Left renal pelvis (tissue), 4 donors: Measurements from ENCODE around the gene BCOR. TPM values are rescaled to one million over a fixed set of nuclear protein-coding genes. Genes with fewer than 3 reads are reported as not detected.

Experiments used
- DNase-seq, 4 donors: peaks; one replicate each; pipeline ENCODE4 v3.0.0-alpha.2; 2013; ENCODE audit warnings: low read depth in 4 of 4, low spot score in 3 of 4
- polyA plus RNA-seq, 4 donors: library from polyadenylated mRNA; unstranded; fragments of 120-200 nt; gene quantifications; one replicate each; pipeline ENCODE4 v1.2.1, GENCODE V29; 2013; ENCODE audit not compliant: insufficient read length in 4 of 4

BCOR gene
- polyA plus RNA-seq, 4 donors = 48.9 to 63.3 (median 52.8) TPM

DNA sequence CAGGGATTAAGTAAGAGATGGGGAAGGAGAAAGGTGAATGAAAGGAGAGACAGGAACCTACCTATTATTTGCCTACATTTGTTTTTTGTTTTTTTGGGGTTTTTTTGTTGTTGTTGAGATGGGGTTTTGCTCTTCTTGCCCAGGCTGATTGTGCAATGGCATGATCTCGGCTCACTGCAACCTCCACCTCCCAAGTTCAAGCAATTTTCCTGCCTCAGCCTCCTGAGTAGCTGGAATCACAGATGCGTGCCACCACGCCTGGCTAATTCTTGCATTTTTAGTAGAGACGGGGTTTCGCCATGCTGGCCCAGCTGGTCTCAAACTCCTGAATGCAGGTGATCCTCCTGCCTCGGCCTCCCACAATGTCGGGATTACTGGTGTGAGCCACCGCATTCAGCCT is 57.9 kb downstream of the BCOR start:
- no peak for DNase-seq

DNA sequence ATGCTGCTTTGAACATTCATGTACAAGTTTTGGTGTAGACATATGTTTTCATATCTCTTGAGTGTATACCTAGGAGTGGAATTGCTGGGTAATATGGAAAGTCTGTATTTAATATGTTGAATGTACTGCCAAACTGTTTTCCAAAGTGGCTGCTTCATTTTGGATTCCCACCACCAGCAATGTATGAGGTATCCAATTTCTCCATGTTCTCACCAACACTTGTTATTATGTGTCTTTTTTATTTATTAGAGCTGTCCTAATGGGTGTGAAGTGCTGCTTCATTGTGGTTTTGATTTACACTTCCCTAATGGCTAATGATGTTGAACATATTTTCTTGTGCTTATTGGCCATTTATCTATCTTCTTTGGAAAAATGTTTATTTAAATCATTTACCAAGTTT is 60.4 kb downstream of the BCOR start:
- DNase-seq = no peak

DNA sequence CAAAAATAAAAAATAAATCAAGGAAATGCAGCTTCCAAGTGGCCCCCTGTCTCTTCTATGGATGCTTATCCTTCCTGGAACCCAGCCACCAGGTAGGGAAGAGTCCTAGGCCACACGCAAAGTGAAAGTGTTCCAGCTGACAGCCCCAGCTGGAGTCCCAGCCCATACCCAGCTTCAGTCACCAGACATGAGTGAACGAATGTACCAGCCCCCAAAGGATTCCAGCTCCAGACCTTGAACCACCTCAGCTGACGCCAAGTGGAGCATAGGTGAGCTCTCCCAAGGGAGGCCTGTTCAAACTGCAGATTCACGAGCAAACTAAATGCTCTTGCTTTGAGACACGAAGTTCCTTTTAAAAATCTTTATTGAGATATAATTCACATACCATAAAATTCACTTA is 62.0 kb downstream of the BCOR start:
- DNase-seq = no peak

DNA sequence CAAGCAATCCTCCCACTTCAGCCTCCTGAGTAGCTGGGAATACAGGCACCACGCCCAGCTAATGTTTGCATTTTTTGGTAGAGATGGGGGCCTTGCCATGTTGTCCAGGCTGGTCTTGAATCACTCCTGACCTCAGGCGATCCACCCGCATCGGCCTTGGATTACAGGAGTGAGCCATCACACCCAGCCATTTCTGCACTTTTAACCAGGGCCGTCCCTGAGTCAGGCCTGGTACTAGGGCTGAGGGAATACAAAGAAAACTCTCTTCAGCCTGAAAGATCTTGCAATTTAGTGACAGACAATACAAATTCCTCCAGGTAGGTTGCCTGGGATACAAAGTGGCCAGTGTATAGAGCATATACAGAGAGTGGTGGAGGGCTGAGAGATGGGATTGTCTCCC is 65.8 kb downstream of the BCOR start:
- no peak for DNase-seq

DNA sequence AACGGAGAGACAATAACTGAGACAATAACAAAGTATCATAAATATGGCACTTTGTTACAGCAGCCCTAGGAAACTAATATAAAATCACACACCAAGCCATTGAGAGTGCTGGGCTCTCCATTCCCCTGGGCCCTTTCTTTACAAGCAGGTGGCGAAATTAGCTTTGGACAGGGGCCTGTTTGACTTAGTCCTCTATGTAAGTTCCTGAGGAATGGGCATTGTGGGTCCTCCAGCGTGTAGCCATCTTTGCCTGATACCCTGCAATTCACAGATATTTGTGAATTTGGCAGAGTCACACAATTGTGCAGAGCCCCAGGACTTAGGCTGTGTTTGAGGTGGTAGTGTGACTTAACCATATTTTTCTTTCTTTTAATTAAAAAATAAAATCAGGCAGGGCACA is 67.6 kb downstream of the BCOR start:
- no peak for DNase-seq

DNA sequence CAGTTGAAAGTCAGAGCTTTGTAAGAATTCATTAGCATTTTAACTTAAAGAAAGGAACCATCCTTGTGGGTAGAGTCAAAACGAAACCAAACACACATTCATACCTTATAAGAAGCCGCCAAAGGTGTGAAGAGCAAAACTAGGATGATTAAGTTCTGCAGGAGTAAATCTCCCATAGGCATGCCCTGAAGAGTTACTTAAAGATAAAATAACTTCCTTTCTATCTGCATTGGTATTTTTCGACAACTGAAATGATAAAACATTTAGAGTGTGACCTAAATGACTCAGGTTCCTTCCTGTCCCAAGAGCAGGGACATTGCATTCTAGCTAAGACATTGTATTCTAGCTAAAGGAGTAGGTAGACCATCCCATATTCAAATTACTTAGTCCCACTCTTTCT is 75.3 kb downstream of the BCOR start:
- no peak for DNase-seq

DNA sequence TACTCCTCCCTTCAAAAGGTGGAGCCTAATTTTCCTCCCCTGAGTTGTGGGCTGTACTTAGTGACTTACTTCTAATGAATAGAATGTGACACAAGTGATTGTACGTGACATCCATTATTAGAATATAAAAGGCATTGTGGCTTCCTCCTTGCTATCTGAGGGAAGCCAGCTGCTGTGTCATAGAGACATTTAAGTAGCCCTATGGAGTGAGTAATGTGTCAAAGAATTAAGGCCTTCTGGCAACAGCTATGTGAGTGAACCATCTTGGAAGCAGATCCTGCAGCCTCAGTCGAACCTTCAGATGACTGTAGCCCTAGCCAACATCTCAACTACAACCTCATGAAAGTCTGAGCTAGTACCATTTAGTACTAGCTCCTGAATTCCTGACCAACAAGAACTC is 76.1 kb downstream of the BCOR start:
- DNase-seq = no peak

DNA sequence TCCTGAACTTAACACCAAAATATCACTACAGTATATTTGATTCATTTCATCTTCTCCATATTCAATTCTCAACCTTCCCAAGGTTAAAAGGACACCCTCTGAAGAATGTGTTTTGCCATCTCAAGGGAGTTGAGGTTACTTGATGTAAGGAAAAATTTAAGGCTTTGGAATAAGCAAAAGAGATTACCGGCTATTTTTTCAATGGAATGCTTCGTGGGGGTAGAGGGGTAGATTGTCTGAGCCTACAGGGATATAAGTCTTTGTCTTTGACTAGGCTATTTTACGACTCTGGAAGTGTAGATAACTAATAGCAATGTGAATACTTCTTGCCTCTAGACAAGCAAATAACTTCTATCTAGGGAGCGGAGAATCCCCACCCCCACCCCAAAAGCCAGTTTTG is 78.2 kb downstream of the BCOR start:
- DNase-seq = no peak

DNA sequence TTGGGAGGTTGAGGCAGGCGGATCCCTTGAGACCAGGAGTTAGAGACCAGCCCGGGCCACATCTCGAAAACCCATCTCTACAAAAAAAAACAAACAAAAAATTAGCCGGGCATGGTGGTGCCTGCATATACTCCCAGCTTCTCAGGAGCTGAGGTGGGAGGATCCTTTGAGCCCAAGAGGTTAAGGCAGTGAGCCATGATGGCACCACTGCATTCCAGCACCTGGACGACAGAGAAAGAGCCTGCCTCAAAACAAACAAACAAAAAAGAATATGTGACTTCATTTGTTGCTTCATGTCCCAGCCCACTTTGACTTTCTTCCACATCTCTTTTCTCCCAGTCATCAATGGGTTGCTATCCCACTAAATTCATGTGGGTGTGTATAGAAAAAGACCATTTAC is 79.7 kb downstream of the BCOR start:
- DNase-seq = no peak

DNA sequence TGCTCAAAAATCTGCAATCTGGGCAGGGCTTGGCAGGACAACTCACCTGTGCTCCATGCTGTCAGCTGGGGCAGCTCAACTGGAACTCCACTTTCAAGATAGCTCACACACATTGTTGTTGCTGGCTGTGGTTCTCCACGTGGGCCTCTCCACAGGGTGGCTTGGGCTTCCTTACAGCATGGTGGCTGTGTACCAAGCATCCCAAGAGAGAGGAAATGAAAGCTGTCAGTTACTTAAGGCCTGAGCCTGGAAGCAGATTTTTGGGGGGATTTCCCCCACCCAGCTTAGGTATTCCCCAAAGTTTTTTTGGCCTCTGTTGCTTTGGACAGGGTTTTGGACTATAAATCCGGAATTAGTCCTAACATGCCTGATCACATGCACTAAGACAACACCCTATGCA is 81.0 kb downstream of the BCOR start:
- DNase-seq = no peak

DNA sequence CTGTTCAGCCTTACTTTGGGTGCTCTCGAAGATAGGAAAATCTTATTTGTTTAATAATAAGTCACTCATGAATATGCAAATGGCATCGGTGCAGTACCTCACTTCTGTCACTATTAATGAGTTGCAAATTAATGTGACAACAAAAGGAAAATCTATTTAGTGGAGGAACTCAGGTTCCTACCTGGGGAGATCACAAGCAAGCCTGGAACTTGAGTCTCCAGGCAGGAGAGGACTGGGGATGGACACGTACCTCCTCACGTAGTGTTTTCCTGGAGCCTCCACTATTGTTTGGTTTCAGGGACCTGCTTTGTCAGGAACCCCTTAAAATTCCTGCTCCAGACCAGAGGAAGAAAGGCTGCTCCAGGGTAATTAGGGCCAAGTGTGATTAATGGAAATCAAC is 82.1 kb downstream of the BCOR start:
- DNase-seq = no peak

DNA sequence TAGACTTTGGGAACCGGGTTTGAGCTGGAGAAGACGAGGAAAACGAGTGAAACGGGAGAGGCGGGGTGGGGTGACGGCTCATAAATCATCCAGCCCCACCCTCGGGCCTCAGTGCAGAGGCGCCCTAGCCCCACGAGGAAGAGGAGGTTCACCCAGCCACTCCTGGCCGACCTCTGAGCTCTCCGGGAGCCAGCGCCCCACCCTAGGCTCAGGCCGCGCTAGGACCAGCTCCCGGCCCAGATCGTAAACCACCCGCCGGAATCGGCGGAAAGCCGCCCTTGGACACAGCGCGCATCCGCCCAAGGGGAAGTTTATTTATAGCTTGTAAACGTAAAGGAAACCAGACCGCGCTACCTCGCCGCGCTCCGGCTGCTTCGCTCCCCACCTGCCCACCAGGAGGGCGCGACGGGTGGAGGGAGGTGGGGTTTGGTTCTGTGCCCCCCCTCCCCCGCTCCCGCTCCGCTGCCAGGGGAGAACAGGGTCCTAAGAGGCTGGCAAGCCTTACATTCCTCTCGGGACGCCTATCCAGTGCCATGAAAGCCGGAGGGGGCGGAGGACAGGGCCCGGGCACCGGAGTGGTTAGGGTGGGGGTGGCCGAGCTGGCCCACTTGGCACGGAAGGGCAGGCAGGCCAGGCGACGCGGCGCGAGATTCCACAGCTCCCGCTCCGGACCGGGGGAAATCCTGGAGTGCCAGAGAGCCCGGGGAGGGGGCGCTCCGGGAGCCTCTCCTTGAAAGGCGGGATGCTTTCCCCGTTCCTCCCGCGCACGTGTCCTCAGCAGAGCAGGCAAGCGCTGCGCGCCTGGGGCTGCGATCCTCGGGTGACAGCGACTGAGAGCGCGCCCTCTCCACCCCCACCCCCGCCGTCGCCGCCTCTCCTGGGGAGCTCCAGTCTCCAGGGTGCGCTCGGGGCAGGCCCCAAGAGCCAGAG is 84.2 kb downstream of the BCOR start:
- no peak for DNase-seq

DNA sequence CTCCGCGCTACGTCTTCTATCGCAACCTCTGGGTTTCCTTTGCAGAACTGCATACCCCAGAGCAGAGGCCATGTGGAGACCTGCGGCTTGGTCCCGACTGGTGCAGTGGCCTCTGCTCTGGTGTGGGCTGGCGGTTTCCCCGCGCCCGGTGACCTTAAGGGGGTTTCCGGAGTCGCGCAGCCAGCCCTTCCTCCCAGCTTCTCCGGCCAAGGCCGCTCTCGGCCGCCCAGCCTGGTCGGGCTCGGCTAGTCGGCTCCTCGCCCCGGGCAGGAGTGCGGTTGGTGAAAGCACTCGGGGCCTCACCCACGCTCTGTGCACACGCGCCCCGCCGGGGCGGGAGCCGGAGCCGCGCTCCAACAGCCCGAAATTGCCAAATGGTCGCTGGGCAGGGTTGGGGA is 84.9 kb downstream of the BCOR start:
- no peak for DNase-seq

DNA sequence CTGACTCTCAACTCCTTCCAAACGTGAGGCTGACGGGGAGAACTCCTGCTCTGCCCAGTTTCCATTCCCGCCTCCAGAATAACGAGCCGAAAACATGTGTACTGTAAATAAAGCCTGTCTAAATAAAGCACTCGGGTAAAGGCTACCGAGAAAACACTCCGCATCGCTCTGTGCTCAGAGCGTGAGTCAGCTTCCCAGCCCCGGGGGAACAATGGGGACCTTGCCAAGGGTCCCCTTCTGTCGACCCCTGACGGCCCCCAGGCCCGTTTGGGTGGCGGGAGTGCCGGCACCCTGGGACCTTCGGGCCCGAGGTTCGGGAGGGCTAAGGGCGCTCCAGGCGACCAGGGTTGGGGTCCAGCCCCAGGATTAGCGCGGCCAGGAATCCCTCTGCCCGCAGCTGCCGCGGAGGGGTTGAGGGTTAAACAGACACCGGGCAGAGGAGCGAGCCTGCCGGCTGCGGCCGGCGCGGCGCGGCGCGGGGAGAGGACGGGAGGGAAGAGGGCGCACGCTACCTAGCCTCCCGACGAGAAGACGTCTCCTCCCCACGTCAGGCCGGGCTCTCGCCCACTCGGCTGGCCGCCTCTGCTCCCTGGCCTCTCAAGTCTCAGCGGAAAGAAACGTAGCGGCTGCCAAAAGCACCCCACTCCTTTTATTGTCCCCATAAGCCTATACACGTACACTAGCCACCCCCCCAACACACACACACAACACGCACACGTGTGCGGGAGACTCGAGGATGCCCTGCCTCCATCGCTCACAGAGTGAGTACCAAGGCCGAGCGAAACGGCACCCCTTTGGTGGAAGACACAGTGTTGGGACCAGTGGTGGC is 85.5 kb downstream of the BCOR start:
- DNase-seq = no peak

DNA sequence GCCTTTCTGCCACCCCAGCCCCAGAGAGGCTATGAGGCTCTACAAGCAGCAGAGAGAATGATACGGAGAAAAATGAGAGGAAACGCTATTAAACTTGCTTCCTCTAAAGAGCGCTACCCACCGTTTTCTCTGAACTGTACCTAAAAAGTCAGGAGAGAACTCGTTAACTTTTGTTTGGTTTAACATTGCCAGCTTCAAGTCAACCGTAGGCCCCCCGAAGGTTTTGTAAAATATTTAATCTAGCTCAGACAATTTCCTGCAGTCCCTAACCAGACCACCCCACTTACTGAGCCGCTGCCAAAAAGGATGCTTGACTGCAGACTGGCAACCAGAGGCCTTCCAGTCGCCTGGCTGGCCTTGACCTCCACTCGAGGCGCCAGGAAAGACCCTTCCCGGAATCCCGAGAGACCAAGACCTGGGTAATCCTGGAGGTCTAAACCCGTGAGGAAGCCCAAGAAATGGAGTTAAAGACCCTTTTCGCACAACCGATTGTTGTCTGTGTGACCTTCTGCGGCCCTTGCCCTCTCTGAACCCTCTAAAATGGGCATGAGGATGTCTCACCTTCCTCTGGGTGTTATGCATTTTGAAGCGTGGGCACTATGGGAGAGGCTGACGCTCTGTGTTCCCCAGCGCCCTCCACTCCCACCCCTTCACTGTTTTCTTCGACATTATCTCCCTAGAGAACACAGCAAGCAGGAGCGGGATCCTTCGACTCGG is 86.3 kb downstream of the BCOR start:
- no peak for DNase-seq

DNA sequence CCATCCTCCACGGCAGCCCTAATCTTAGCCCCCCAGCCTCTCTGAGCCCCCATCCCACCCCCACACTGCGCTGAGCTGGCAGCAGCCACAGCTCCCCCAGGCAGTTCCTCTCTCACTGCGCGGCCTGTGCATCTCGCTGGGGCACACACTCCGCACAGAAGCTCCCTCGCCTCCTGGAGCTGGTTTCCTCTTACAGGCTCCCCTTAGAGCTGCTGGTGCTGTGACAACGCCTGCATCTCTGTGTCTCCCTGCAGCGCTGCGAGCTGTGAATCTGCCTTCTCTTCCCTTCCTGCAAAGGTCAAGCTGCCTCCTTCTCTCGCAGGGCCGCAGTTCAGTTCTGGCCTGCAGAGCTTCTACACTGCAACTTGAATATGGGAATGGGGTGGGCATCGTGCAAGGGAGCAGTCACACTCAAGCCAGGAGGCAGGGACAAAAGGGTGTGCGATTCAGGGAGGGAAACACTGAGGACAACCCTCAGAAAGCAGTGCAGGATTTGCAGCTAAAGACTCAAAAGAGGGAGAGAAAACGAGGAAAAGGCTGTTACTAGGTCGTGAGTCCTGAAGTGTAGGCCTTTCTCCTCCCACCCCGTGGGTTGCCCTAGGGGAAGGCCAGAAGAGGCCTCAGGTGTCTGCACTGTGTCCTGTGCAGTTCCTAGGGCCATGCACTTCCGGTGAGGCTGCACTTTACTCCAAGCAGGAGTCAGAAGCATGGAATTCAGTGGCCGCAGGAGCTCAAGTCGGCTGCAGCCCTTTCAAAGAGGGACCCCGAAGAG is 87.0 kb downstream of the BCOR start:
- no peak for DNase-seq

DNA sequence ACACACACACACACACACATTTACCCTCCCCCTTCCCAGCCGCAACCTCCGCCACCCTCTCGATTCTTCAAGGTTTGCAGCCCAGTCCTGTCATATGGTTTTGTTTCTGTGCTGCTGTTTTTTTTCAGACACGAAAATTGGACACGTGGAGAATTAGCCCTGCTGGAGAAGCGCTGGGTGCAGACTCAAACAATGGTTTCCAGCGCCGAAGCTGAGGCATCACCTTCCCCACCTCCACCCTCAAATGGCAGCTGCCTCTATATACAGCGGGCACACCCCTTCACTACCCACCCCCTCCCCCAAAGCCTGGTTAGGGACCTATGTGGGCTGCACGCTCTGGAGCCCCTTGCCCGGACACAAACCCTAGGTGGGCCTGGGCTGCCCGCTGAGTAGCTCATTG is 87.9 kb downstream of the BCOR start:
- DNase-seq = no peak

DNA sequence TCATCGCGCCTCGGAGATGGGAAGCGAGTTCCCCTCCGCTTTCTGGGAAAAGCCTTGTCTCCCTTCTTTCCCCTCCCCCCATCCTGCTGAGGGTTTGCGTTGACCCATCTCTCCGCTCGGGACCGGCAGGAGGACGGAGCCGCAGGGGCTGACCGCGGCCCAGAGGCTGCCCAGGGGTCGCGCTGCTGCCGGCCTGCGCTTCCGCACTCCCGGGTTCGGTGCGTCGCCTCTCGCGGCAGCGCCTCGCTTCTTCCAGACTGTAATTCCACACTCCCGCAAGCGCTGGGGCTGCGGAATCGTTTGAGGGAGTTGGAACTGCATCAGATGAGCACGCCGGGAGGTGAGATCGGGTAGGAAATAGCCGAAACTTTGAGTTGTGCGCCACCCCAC is 88.3 kb downstream of the BCOR start:
- no peak for DNase-seq

DNA sequence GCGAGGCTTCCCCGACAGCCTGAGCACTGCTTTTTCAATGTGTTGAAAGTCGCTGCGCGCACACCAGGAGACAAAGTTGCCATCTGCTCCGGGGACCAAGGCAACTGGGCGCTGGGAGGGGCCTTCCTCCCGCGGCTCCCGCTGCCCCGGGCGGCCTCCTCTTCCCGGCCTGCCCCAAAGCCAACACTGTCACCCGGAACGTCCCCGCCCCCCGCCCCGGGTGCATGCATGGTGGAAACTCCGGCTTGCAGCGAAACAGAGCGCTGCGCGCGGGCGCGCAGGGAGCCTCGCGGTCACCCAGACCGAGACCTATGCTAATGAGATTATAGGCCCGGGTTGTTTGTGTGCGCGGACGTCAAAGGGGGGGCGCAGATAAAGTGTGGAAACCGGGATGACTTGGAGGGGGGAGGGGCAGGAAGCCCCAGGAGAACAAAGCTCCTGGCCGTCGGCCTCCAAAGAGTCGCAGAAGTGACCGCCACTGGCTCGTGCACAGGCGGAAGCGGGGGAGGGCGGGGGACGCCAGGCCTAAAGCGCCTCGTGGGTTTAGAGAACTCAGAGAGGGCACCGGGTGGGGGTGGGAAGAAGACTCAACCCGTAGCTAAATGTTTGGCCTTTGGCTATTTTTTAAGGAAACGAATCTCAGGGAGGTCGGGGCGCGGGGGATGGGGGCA is 88.8 kb downstream of the BCOR start:
- no peak for DNase-seq
